ENCODE measurements around the gene UGT3A1. TPM values are rescaled to one million over a fixed set of nuclear protein-coding genes. Genes with fewer than 3 reads are reported as not detected.

UGT3A1 gene
- total and polyA plus RNA-seq, 2 experiments from 2014 or later = 1.6 to 3.1 TPM

GRCh38 chr5:36027711-36028110 lies 36.5 kb upstream of the UGT3A1 start:
- H3K4me2 ChIP-seq = no peak overlapping the region
- H3F3A ChIP-seq (replicated peaks; ENCODE audit: low read depth) = no peaks in the 10 kb centered on the region
- no peaks in the 10 kb centered on the region for H4K20me1 ChIP-seq (replicated peaks; ENCODE audit: insufficient read depth)
- H3K4me1 ChIP-seq (ENCODE audit: insufficient read depth) = no peaks in the 10 kb centered on the region
- Mint-ChIP-seq H3K9me3 (peaks cover 41% of the 10 kb centered on the region), H3K36me3 (ENCODE audit: low read depth) (peaks cover 5% of the 10 kb centered on the region; the same call in 2 of the 3 replicates), H3K4me3 (no peak overlapping the region), H3K27me3 (ENCODE audit: insufficient read depth, low read depth, poor library complexity) (peaks cover 4% of the 10 kb centered on the region), H3K4me1 (no peaks in the 10 kb centered on the region), H3K27ac (no peak overlapping the region)
- H3K36me3 ChIP-seq (ENCODE audit: insufficient read depth) = no peaks in the 10 kb centered on the region
- DNase-seq (ENCODE audit: low spot score) = no peak
- TF ChIP-seq POLR2AphosphoS5 (IDR thresholded peaks at IDR 0.05; ENCODE audit: low read depth) = no peak
- no peak for TF ChIP-seq ZNF114 (CRISPR knock-in tag; IDR thresholded peaks at IDR 0.05)
- TF ChIP-seq STAT1 (IDR thresholded peaks at IDR 0.05; ENCODE audit: unreplicated experiment) = no peak
- TF ChIP-seq JUNB (IDR thresholded peaks at IDR 0.05; ENCODE audit: unreplicated experiment) = no peak
- no peak for TF ChIP-seq ZNF462 (CRISPR knock-in tag; IDR thresholded peaks at IDR 0.05)
- TF ChIP-seq, protein P1, sequence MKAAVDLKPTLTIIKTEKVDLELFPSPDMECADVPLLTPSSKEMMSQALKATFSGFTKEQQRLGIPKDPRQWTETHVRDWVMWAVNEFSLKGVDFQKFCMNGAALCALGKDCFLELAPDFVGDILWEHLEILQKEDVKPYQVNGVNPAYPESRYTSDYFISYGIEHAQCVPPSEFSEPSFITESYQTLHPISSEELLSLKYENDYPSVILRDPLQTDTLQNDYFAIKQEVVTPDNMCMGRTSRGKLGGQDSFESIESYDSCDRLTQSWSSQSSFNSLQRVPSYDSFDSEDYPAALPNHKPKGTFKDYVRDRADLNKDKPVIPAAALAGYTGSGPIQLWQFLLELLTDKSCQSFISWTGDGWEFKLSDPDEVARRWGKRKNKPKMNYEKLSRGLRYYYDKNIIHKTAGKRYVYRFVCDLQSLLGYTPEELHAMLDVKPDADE (IDR thresholded peaks at IDR 0.05) = no peak
- no peak for TF ChIP-seq CREB1 (CRISPR knock-in tag; IDR thresholded peaks at IDR 0.05; ENCODE audit: low read depth)
- no peak for TF ChIP-seq NANOG (IDR thresholded peaks at IDR 0.05; ENCODE audit: borderline replicate concordance)
- TF ChIP-seq EZH2 (IDR thresholded peaks at IDR 0.05; ENCODE audit: low read depth, unreplicated experiment) = no peak
- no peak for TF ChIP-seq ZNF331 (CRISPR knock-in tag; IDR thresholded peaks at IDR 0.05; ENCODE audit: low read depth)
- no peak for TF ChIP-seq EZH2phosphoT487 (IDR thresholded peaks at IDR 0.05; ENCODE audit: unreplicated experiment)
- no peak for TF ChIP-seq REST (IDR thresholded peaks at IDR 0.05; ENCODE audit: unreplicated experiment)
- TF ChIP-seq, protein P2, sequence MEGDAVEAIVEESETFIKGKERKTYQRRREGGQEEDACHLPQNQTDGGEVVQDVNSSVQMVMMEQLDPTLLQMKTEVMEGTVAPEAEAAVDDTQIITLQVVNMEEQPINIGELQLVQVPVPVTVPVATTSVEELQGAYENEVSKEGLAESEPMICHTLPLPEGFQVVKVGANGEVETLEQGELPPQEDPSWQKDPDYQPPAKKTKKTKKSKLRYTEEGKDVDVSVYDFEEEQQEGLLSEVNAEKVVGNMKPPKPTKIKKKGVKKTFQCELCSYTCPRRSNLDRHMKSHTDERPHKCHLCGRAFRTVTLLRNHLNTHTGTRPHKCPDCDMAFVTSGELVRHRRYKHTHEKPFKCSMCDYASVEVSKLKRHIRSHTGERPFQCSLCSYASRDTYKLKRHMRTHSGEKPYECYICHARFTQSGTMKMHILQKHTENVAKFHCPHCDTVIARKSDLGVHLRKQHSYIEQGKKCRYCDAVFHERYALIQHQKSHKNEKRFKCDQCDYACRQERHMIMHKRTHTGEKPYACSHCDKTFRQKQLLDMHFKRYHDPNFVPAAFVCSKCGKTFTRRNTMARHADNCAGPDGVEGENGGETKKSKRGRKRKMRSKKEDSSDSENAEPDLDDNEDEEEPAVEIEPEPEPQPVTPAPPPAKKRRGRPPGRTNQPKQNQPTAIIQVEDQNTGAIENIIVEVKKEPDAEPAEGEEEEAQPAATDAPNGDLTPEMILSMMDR (conservative IDR thresholded peaks at IDR 0.05; ENCODE audit: low read depth in 2 of 2) = no peak
- no peak overlapping the region for H3K27ac ChIP-seq (ENCODE audit: low read depth)
- no peak for ATAC-seq
- no peak overlapping the region for H2AFZ ChIP-seq
- H3K4me3 ChIP-seq = no peak overlapping the region
- peaks cover 4% of the 10 kb centered on the region; the same call in 1 of the 2 replicates for H3K9me2 ChIP-seq (ENCODE audit: insufficient read depth)
- H3K79me2 ChIP-seq (replicated peaks; ENCODE audit: insufficient read depth) = no peaks in the 10 kb centered on the region
- no peaks in the 10 kb centered on the region for H3K27me3 ChIP-seq (ENCODE audit: insufficient read depth)

Data from GM23338 (cell line).